Measurements from ENCODE around the gene JADE2. TPM values are rescaled to one million over a fixed set of nuclear protein-coding genes. Genes with fewer than 3 reads are reported as not detected.
A peak's percentile ranks its signal among the peaks of the same experiment; 100 is the strongest.

Gene JADE2
- total RNA-seq, 2 experiments from 2014 or later = 32.3 to 67.0 TPM

DNA sequence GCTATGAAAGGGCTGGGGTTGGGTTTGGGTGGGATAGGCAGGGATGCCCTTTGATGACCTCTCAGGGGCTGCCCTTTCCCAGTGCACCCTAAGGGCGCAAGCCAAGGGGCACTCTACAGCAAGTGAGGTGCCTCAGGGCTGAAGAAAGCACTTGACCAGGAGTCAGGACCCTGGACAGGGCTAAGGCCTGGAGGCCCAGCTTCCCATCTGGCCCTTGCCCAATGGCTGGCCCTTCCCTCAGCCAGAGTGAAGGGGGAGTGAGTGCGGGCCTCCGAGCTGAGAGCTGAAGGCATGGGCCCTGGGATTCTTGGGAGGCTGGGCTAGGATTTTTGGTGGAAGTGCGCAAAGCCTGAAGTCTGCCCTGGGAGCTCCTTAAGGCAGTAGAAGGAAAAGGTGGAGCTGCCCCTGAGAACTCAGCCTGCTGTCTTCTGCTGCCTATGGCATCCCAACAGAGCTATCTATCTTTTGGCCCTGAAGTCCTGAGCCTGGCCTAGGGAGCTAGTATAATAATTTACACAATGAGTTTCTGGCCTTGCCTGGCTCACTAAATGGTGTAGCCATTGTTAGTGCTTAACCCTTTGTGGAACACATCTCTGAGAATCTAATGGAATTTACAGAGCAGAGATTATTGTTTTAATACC lies 16.4 kb downstream of the JADE2 start:
- no peak overlapping the region for H3K4me3 ChIP-seq (ENCODE audit: low read depth, low read length, poor library complexity, severe bottlenecking)
- peak overlapping the region; percentile 61 for H3K27ac ChIP-seq (ENCODE audit: low read depth, low read length, poor library complexity, severe bottlenecking)
- no peak for TF ChIP-seq EZH2phosphoT487 (IDR thresholded peaks at IDR 0.05; ENCODE audit: borderline replicate concordance, low read depth, low read length)
- TF ChIP-seq, protein P1, sequence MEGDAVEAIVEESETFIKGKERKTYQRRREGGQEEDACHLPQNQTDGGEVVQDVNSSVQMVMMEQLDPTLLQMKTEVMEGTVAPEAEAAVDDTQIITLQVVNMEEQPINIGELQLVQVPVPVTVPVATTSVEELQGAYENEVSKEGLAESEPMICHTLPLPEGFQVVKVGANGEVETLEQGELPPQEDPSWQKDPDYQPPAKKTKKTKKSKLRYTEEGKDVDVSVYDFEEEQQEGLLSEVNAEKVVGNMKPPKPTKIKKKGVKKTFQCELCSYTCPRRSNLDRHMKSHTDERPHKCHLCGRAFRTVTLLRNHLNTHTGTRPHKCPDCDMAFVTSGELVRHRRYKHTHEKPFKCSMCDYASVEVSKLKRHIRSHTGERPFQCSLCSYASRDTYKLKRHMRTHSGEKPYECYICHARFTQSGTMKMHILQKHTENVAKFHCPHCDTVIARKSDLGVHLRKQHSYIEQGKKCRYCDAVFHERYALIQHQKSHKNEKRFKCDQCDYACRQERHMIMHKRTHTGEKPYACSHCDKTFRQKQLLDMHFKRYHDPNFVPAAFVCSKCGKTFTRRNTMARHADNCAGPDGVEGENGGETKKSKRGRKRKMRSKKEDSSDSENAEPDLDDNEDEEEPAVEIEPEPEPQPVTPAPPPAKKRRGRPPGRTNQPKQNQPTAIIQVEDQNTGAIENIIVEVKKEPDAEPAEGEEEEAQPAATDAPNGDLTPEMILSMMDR (conservative IDR thresholded peaks at IDR 0.05; ENCODE audit: low read length) = no peak
- intact Hi-C loops (cut with micrococcal nuclease; ENCODE audit: unreplicated experiment) = loop anchor here (10.0 kb wide), 1 partner anchor 503 kb away; no protein-coding TSS in a partner anchor
- peak overlapping the region; percentile 54; the same call in 1 of the 2 replicates for H3K4me2 ChIP-seq (ENCODE audit: low read length)
- no peaks in the 10 kb centered on the region for H4K20me1 ChIP-seq (ENCODE audit: insufficient read depth, low read length)
- H3K36me3 ChIP-seq (ENCODE audit: insufficient read depth, low read length) = peaks cover 57% of the 10 kb centered on the region
- peaks cover 75% of the 10 kb centered on the region for H3K4me1 ChIP-seq (ENCODE audit: insufficient read depth, low read length, poor library complexity, severe bottlenecking)
- H2AFZ ChIP-seq (ENCODE audit: low read length) = no peak overlapping the region
- CTCF ChIA-PET (ENCODE audit: unreplicated experiment) = interaction anchor here (0.6 kb wide), 1 partner anchor 85 kb away, joined by 4 read pairs; no protein-coding TSS in a partner anchor
- no peaks in the 10 kb centered on the region for H3K9me3 ChIP-seq (ENCODE audit: low read length)
- H3K9me2 ChIP-seq (ENCODE audit: insufficient read depth, low read length) = no peaks in the 10 kb centered on the region
- peaks cover 15% of the 10 kb centered on the region; the same call in 1 of the 2 replicates for H3K79me2 ChIP-seq (ENCODE audit: insufficient read depth, low read depth, low read length)
- BruUV-seq (replicated peaks) = no TSS peak
- POLR2A ChIA-PET = interaction anchor here (0.7 to 1.3 kb wide), 3 partner anchors 11 to 511 kb away, joined by 3 to 5 read pairs (median 3); no protein-coding TSS in a partner anchor
- DNase-seq (ENCODE audit: low spot score) = no peak

DNA sequence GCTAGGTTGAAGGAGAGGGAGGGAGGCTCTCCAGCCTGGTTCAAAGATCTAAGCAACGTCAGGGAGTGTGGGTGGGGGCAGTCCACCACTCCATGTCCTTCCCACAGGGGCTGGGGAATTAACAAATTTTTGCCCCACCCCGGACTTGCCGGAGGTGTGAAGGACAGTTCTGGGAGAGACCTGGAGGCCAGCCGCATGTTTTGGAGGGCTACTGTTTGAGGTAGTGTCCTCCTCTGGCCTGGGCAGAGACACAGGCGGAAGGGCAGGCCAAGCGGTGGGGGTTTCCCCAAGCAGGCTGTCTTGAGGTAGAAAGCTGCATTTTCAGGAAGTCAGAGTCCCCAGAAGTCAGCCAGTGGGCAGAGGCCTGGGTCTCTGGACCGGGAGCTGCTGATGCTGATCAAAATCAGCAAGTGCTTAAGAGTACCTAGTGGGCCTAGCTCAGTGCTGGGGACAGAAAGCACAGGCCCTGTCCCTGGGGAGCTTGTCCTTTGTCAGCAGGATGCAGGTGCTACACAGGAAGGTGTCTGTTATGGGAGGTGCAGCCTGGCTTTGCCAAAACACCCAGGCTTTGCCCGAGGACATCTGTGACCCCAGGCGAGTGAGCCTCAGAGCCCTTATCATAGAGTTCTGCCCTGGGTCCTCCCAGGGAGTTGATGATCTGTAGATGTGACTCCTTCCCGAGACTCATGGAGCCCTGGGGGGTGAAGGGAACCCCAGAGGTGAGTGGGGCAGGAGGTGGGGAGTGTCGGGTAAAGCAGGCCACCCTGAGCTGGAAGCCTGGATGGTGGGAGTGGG lies 18.5 kb downstream of the JADE2 start:
- peaks cover 96% of the 10 kb centered on the region for H3K4me1 ChIP-seq (ENCODE audit: insufficient read depth, low read length, poor library complexity, severe bottlenecking)
- no TSS peak for BruUV-seq (replicated peaks)
- no peaks in the 10 kb centered on the region for H4K20me1 ChIP-seq (ENCODE audit: insufficient read depth, low read length)
- H3K9me2 ChIP-seq (ENCODE audit: insufficient read depth, low read length) = no peaks in the 10 kb centered on the region
- peak overlapping the region; percentile 64 for H3K4me3 ChIP-seq (ENCODE audit: low read depth, low read length, poor library complexity, severe bottlenecking)
- peaks cover 34% of the 10 kb centered on the region; the same call in 1 of the 2 replicates for H3K79me2 ChIP-seq (ENCODE audit: insufficient read depth, low read depth, low read length)
- H3K4me2 ChIP-seq (ENCODE audit: low read length) = peak overlapping the region; percentile 82
- peak; percentile 98 for DNase-seq (ENCODE audit: low spot score)
- POLR2A ChIA-PET = interaction anchor here (0.5 to 5.0 kb wide), 16 partner anchors 10 to 535 kb away, joined by 3 to 55 read pairs (median 4); partner anchors contain the start of genes CDKN2AIPNL, JADE2 and SKP1
- H3K27ac ChIP-seq (ENCODE audit: low read depth, low read length, poor library complexity, severe bottlenecking) = peak overlapping the region; percentile 96
- TF ChIP-seq, protein P1 (conservative IDR thresholded peaks at IDR 0.05; ENCODE audit: low read length) = no peak
- TF ChIP-seq EZH2phosphoT487 (IDR thresholded peaks at IDR 0.05; ENCODE audit: borderline replicate concordance, low read depth, low read length) = no peak
- H3K36me3 ChIP-seq (ENCODE audit: insufficient read depth, low read length) = peaks cover 62% of the 10 kb centered on the region
- CTCF ChIA-PET (ENCODE audit: unreplicated experiment) = interaction anchor here (0.5 to 2.0 kb wide), 5 partner anchors 13 to 1006 kb away, joined by 3 to 10 read pairs (median 4); no protein-coding TSS in a partner anchor
- H2AFZ ChIP-seq (ENCODE audit: low read length) = peak overlapping the region; percentile 13; the same call in 1 of the 2 replicates
- intact Hi-C loops (cut with micrococcal nuclease; ENCODE audit: unreplicated experiment) = loop anchor here (1.0 to 10.0 kb wide), 3 partner anchors 17 to 541 kb away; no protein-coding TSS in a partner anchor
- no peaks in the 10 kb centered on the region for H3K9me3 ChIP-seq (ENCODE audit: low read length)

Measured in OCI-LY7 (cell line).